Measurements from ENCODE around the gene ICE2. TPM values are rescaled to one million over a fixed set of nuclear protein-coding genes. Genes with fewer than 3 reads are reported as not detected.

Gene ICE2
- total and polyA plus RNA-seq, 2 of the 8 experiments (the other 6 are each of a cell fraction or from before 2014, with no cell fraction given): 40.0 to 87.3 TPM

GRCh38 chr15:60396560-60396957 is 82.4 kb downstream of the ICE2 start:
- TF ChIP-seq EGR1 (IDR thresholded peaks at IDR 0.05; ENCODE audit: borderline replicate concordance, low read depth, low read length): no peak
- 0 out of 3 replicates have a peak, but pooled peaks of 1 of the 2 experiments have one; percentile 14 for TF ChIP-seq POLR2A (IDR thresholded peaks at IDR 0.05; ENCODE audit: control extremely low read depth in 1 of 2, low read depth in 2 of 2, low read length in 2 of 2)
- no peak for TF ChIP-seq CREB1 (IDR thresholded peaks at IDR 0.05)
- H3K14ac ChIP-seq (ENCODE audit: insufficient read length): no peak overlapping the region
- no peak overlapping the region; the same call in 1 of the 2 replicates for H2AK5ac ChIP-seq (ENCODE audit: low read depth, low read length)
- no peak overlapping the region for H2BK120ac ChIP-seq (replicated peaks; ENCODE audit: low read depth, low read length)
- peaks cover 0 to 17% of the 10 kb centered on the region in 2 experiments; a peak in 2 of 4 replicates for H3K79me2 ChIP-seq (ENCODE audit: control insufficient read depth in 1 of 2, insufficient read depth in 2 of 2, low read length in 2 of 2)
- no peak for FAIRE-seq
- no peak overlapping the region for H4K5ac ChIP-seq (ENCODE audit: insufficient read length, low read depth, low read length)
- no peak for DNase-seq (ENCODE audit: low read depth in 1 of 2, low spot score in 2 of 2)
- ChIA-PET POLR2A (ENCODE audit: partially characterized antibody) (interaction anchor here (0.6 to 2.6 kb wide), 6 partner anchors 10 to 45 kb away, joined by 3 to 12 read pairs (median 3); no protein-coding TSS in a partner anchor), CTCF (ENCODE audit: partially characterized antibody) (interaction anchor here (0.6 to 2.6 kb wide), 2 partner anchors 37 to 47 kb away, joined by 3 to 9 read pairs; no protein-coding TSS in a partner anchor)
- no peak overlapping the region for H2BK20ac ChIP-seq (ENCODE audit: low read length)
- H3K27ac ChIP-seq (ENCODE audit: low read depth, low read length): no peak overlapping the region
- H2BK12ac ChIP-seq (ENCODE audit: low read depth, low read length): peak overlapping the region; percentile 2; the same call in 1 of the 2 replicates
- H3K23me2 ChIP-seq (ENCODE audit: low read depth, low read length): peaks cover 12% of the 10 kb centered on the region; the same call in 1 of the 2 replicates
- no peak overlapping the region for H3K23ac ChIP-seq (ENCODE audit: insufficient read length)
- H3K9ac ChIP-seq (replicated peaks in 1 of 4; ENCODE audit: extremely low read depth in 1 of 4, low read depth in 3 of 4, low read length in 3 of 4): no peak overlapping the region; a peak in 2 of 7 replicates
- H3K9me3 ChIP-seq (ENCODE audit: insufficient read depth in 2 of 2, low read depth in 1 of 2, low read length in 1 of 2): no peaks in the 10 kb centered on the region
- peak overlapping the region; percentile 74 to 95 for H3K4me2 ChIP-seq (ENCODE audit: insufficient read depth in 1 of 2, low read depth in 2 of 2, low read length in 2 of 2)
- H4K8ac ChIP-seq (ENCODE audit: extremely low read depth, insufficient read depth, low read length): no peak overlapping the region
- H4K91ac ChIP-seq (replicated peaks; ENCODE audit: insufficient read length, low read length): no peak overlapping the region
- no peak overlapping the region for H3K56ac ChIP-seq (replicated peaks; ENCODE audit: insufficient read length, low read depth, low read length)
- H3K36me3 ChIP-seq (ENCODE audit: control insufficient read depth in 2 of 4, insufficient read depth in 4 of 4, low read length in 3 of 4): peaks cover 0 to 13% (median 0%) of the 10 kb centered on the region in 4 experiments; a peak in 1 of 8 replicates
- H3K79me1 ChIP-seq (ENCODE audit: low read depth, low read length): peaks cover 7% of the 10 kb centered on the region; the same call in 1 of the 2 replicates
- peaks cover 6 to 25% (median 18%) of the 10 kb centered on the region in 4 experiments for H3K4me1 ChIP-seq (replicated peaks in 1 of 4; ENCODE audit: control insufficient read depth in 3 of 4, insufficient read depth in 4 of 4, low read length in 3 of 4)
- H2BK15ac ChIP-seq (ENCODE audit: low read length): no peak overlapping the region
- no peak overlapping the region for H3K18ac ChIP-seq (ENCODE audit: extremely low read depth, low read length)
- WGBS, 2 experiments (ENCODE audit: extremely low coverage in 1 of 2, insufficient coverage in 1 of 2, insufficient read length in 1 of 2, insufficient replicate concordance in 2 of 2, low coverage in 1 of 2, low lambda C conversion rate in 2 of 2, missing lambda C conversion rate in 1 of 2): 60% methylated on average over 5 of the region's 5 CpGs; no CpG with 5 or more reads in 1 of the 2 experiments
- H4K20me1 ChIP-seq (replicated peaks in 1 of 2; ENCODE audit: control insufficient read depth in 1 of 2, insufficient read depth in 2 of 2, low read length in 2 of 2): peaks cover 0 to 5% of the 10 kb centered on the region in 2 experiments
- no peak overlapping the region for H2AFZ ChIP-seq (ENCODE audit: low read length)
- H3K4me3 ChIP-seq (ENCODE audit: extremely low read depth in 1 of 4, insufficient read depth in 2 of 4, low read depth in 3 of 4, low read length in 4 of 4): peak overlapping the region; percentile 58 to 80 (median 72)
- H3K4ac ChIP-seq (replicated peaks; ENCODE audit: insufficient read length, low read depth, low read length): no peak overlapping the region
- peaks cover 0 to 12% (median 6%) of the 10 kb centered on the region in 4 experiments; a peak in 6 of 7 replicates for H3K27me3 ChIP-seq (replicated peaks in 1 of 4; ENCODE audit: control insufficient read depth in 3 of 4, extremely low read depth in 1 of 4, insufficient read depth in 3 of 4, low read length in 3 of 4)
- H2BK5ac ChIP-seq (ENCODE audit: low read depth, low read length): no peak overlapping the region

All from H1 (cell line).